GM23338 (cell line): ENCODE measurements around the gene EPAS1. TPM values are rescaled to one million over a fixed set of nuclear protein-coding genes. Genes with fewer than 3 reads are reported as not detected.

ENCODE experiments used
- ATAC-seq: fragments of 200-7000 bp; cut with Tn5 transposase; 3 replicates; pipeline ENCODE4 v1.9.1; 2020
- DNase-seq: peaks from one replicate; pipeline ENCODE4 v3.0.0-alpha.2; 2015; ENCODE audit warnings: low spot score
- H2AFZ ChIP-seq: fragments of 200-600 bp; sonication (generic); 2 replicates; pipeline ENCODE4 v1.8.0; 2016; ENCODE audit warnings: antibody characterized with exemption, mild to moderate bottlenecking, moderate library complexity
- H3F3A ChIP-seq: fragments of 200-600 bp; sonication (generic); replicated peaks from 2 replicates; pipeline ENCODE4 v1.8.0; 2017; ENCODE audit warnings: antibody characterized with exemption, mixed run types, low read depth
- H3K27ac ChIP-seq: fragments of 200-600 bp; sonication (generic); 2 replicates; pipeline ENCODE4 v1.6.1; 2016; ENCODE audit warnings: low read depth
- H3K27me3 ChIP-seq: fragments of 200-600 bp; sonication (generic); 2 replicates; pipeline ENCODE4 v1.8.0; 2016; ENCODE audit warnings: mild to moderate bottlenecking, mixed run types, moderate library complexity; ENCODE audit not compliant: insufficient read depth
- H3K36me3 ChIP-seq: fragments of 200-600 bp; sonication (generic); 2 replicates; pipeline ENCODE4 v1.8.0; 2016; ENCODE audit warnings: mild to moderate bottlenecking; ENCODE audit not compliant: insufficient read depth
- H3K4me1 ChIP-seq: fragments of 200-600 bp; sonication (generic); 2 replicates; pipeline ENCODE4 v1.8.0; 2016; ENCODE audit warnings: mild to moderate bottlenecking, moderate library complexity; ENCODE audit not compliant: insufficient read depth
- H3K4me2 ChIP-seq: fragments of 200-600 bp; sonication (generic); 2 replicates; pipeline ENCODE4 v1.7.1; 2017; ENCODE audit warnings: mixed run types
- H3K4me3 ChIP-seq: fragments of 200-600 bp; sonication (generic); 2 replicates; pipeline ENCODE4 v1.6.1; 2016; ENCODE audit warnings: mixed run types
- H3K79me2 ChIP-seq: fragments of 200-600 bp; sonication (generic); replicated peaks from 2 replicates; pipeline ENCODE4 v1.8.0; 2017; ENCODE audit warnings: mild to moderate bottlenecking; ENCODE audit not compliant: insufficient read depth
- H3K9me2 ChIP-seq: fragments of 200-600 bp; sonication (generic); 2 replicates; pipeline ENCODE4 v1.8.0; 2017; ENCODE audit not compliant: insufficient read depth
- H4K20me1 ChIP-seq: fragments of 200-600 bp; sonication (generic); replicated peaks from 2 replicates; pipeline ENCODE4 v1.8.0; 2017; ENCODE audit warnings: mild to moderate bottlenecking; ENCODE audit not compliant: insufficient read depth
- H3K27ac Mint-ChIP-seq: 2 replicates; pipeline ENCODE4 v1.8.0; 2020; ENCODE audit warnings: inconsistent platforms, mild to moderate bottlenecking, moderate library complexity, mixed read lengths
- H3K27me3 Mint-ChIP-seq: 3 replicates; pipeline ENCODE4 v1.8.0; 2022; ENCODE audit warnings: low read depth, mild to moderate bottlenecking, moderate library complexity, mixed read lengths, inconsistent platforms; ENCODE audit not compliant: insufficient read depth, poor library complexity
- H3K36me3 Mint-ChIP-seq: 3 replicates; pipeline ENCODE4 v1.8.0; 2021; ENCODE audit warnings: low read depth, mild to moderate bottlenecking, inconsistent platforms, moderate library complexity, mixed read lengths
- H3K4me1 Mint-ChIP-seq: 3 replicates; pipeline ENCODE4 v1.8.0; 2020; ENCODE audit warnings: mild to moderate bottlenecking, inconsistent platforms, mixed read lengths
- H3K4me3 Mint-ChIP-seq: 3 replicates; pipeline ENCODE4 v1.8.0; 2021; ENCODE audit warnings: moderate library complexity, mild to moderate bottlenecking, inconsistent platforms, mixed read lengths
- H3K9me3 Mint-ChIP-seq: 3 replicates; pipeline ENCODE4 v1.8.0; 2020; ENCODE audit warnings: moderate library complexity, mild to moderate bottlenecking, inconsistent platforms, mixed read lengths
- CREB1 ChIP-seq: fragments of 250-450 bp; sonication (Bioruptor Pico); IDR thresholded peaks from 2 replicates; pipeline ENCODE4 v1.5.0; 2020; ENCODE audit warnings: low read depth, mild to moderate bottlenecking, moderate library complexity
- EZH2 ChIP-seq: fragments of 200-600 bp; sonication (generic); IDR thresholded peaks from one replicate; pipeline ENCODE4 v1.8.0; 2017; ENCODE audit warnings: antibody characterized with exemption, mild to moderate bottlenecking, low read depth; ENCODE audit not compliant: unreplicated experiment
- EZH2phosphoT487 ChIP-seq: fragments of 200-600 bp; sonication (generic); IDR thresholded peaks from one replicate; pipeline ENCODE4 v1.8.1; 2018; ENCODE audit warnings: antibody characterized with exemption; ENCODE audit not compliant: unreplicated experiment
- JUNB ChIP-seq: IDR thresholded peaks from one replicate; pipeline ENCODE4 v1.6.1; 2016; ENCODE audit warnings: antibody characterized with exemption; ENCODE audit not compliant: unreplicated experiment
- NANOG ChIP-seq: IDR thresholded peaks from 2 replicates; pipeline ENCODE4 v1.6.1; 2016; ENCODE audit warnings: antibody characterized with exemption, borderline replicate concordance
- POLR2AphosphoS5 ChIP-seq: IDR thresholded peaks from 2 replicates; pipeline ENCODE4 v1.6.1; 2016; ENCODE audit warnings: antibody characterized with exemption, low read depth
- STAT1 ChIP-seq: IDR thresholded peaks from one replicate; pipeline ENCODE4 v1.6.1; 2016; ENCODE audit warnings: antibody characterized with exemption; ENCODE audit not compliant: unreplicated experiment
- ZNF114 ChIP-seq: fragments of 250-450 bp; sonication (Bioruptor Pico); IDR thresholded peaks from 2 replicates; pipeline ENCODE4 v1.5.0; 2020; ENCODE audit warnings: mild to moderate bottlenecking, moderate library complexity
- ZNF331 ChIP-seq: fragments of 250-450 bp; sonication (Bioruptor Pico); IDR thresholded peaks from 2 replicates; pipeline ENCODE4 v1.5.0; 2020; ENCODE audit warnings: low read depth, mild to moderate bottlenecking, moderate library complexity
- polyA plus RNA-seq: library from polyadenylated mRNA; unstranded; fragments of >200 nt; fragmentation: Nextera tagmentation; extraction: Ambion mirVana; gene quantifications from 2 replicates; pipeline ENCODE4 v1.2.1, GENCODE V29; 2016
- total RNA-seq: library from RNA; depleted of rRNA; stranded (reverse); fragments of >200 nt; shearing (Covaris generic); gene quantifications from 2 replicates; pipeline ENCODE4 v1.2.3, GENCODE V29; 2014
- TF ChIP-seq, protein P1 (sequence below), 2 experiments: fragments of 200-600 bp in 1 of 2; sonication (generic) in 1 of 2; conservative IDR thresholded peaks; 2 replicates each; pipeline versions ENCODE4 v1.5.1 to v1.6.1; 2016 to 2017; ENCODE audit warnings: antibody characterized with exemption in 2 of 2, low read depth in 2 of 2, mild to moderate bottlenecking in 2 of 2, moderate library complexity in 1 of 2
- TF ChIP-seq, protein P2 (sequence below): IDR thresholded peaks from one replicate; pipeline ENCODE4 v1.6.1; 2018; ENCODE audit warnings: antibody characterized with exemption; ENCODE audit not compliant: unreplicated experiment
- TF ChIP-seq, protein P3 (sequence below): fragments of 250-450 bp; sonication (Bioruptor Pico); IDR thresholded peaks from 2 replicates; pipeline ENCODE4 v1.5.0; 2020; ENCODE audit warnings: mild to moderate bottlenecking, moderate library complexity

The EPAS1 gene
- total and polyA plus RNA-seq, 2 experiments from 2014 or later, result 0.68 to 5.4 TPM

DNA sequence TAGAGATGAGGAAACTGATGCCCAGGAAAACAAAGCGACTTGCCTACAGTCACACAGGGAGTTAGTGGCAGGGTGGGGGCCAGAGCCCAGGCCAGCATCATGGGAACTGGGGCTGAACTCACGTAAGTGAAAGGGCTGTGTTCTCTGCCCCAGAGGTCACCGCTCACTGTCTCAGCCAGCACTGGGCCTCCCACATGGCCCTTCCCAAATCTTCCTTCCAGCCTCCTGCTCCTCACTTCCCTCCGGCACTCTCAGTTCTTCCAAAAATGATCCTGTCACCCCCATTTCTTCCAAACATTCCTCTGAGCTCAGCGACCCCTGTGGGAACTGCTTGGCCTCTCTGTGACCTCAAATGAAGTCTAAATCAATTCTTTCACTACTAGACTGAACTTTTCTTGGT lies 91.7 kb downstream of the EPAS1 start (continued):
- TF ChIP-seq ZNF331 (CRISPR knock-in tag) (no peak), ZNF114 (CRISPR knock-in tag) (no peak), EZH2phosphoT487 (no peak), STAT1 (no peak)
- TF ChIP-seq, protein P1, sequence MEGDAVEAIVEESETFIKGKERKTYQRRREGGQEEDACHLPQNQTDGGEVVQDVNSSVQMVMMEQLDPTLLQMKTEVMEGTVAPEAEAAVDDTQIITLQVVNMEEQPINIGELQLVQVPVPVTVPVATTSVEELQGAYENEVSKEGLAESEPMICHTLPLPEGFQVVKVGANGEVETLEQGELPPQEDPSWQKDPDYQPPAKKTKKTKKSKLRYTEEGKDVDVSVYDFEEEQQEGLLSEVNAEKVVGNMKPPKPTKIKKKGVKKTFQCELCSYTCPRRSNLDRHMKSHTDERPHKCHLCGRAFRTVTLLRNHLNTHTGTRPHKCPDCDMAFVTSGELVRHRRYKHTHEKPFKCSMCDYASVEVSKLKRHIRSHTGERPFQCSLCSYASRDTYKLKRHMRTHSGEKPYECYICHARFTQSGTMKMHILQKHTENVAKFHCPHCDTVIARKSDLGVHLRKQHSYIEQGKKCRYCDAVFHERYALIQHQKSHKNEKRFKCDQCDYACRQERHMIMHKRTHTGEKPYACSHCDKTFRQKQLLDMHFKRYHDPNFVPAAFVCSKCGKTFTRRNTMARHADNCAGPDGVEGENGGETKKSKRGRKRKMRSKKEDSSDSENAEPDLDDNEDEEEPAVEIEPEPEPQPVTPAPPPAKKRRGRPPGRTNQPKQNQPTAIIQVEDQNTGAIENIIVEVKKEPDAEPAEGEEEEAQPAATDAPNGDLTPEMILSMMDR (conservative IDR thresholded peaks at IDR 0.05; ENCODE audit: low read depth in 2 of 2), result no peak

DNA sequence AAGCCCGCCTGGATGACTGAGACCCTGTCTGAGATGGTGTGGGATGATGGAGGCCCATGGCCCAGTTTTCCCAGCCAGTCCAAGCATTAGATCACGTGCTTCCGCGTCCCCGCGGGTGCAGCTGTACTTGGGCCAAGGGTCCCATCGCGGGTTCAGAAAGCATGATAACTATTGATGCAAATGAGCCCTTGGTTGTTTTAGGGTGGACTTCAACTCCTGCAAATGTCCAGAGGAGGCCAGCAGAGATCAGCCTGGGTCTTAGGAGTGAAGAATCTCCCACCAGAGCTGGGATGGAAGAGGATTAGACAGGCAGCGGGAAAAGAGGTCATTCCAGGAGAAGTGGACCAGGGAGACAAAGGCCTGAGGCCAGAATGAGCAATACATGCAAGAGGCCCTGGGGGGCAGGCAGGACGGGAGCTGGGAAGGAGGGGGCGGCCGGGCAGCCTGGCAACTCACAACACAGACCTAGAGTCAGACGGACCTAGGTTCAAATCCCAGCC lies 92.3 kb downstream of the EPAS1 start:
- Mint-ChIP-seq H3K4me1 (no peaks in the 10 kb centered on the region; the same call in 2 of the 3 replicates), H3K27me3 (peaks cover 3% of the 10 kb centered on the region), H3K36me3 (no peaks in the 10 kb centered on the region), H3K9me3 (no peaks in the 10 kb centered on the region), H3K4me3 (no peak overlapping the region), H3K27ac (no peak overlapping the region)
- Histone ChIP-seq H3K9me2 (0 out of 2 replicates have a peak, but pooled peaks cover 6% of the 10 kb centered on the region), H4K20me1 (no peaks in the 10 kb centered on the region), H2AFZ (no peak overlapping the region), H3F3A (no peaks in the 10 kb centered on the region), H3K27me3 (no peaks in the 10 kb centered on the region), H3K4me1 (peaks cover 2% of the 10 kb centered on the region; the same call in 1 of the 2 replicates), H3K36me3 (no peaks in the 10 kb centered on the region), H3K79me2 (no peaks in the 10 kb centered on the region), H3K4me2 (no peak overlapping the region), H3K27ac (no peak overlapping the region), H3K4me3 (no peak overlapping the region)
- DNase-seq, result no peak
- no peak for ATAC-seq
- TF ChIP-seq, protein P2, sequence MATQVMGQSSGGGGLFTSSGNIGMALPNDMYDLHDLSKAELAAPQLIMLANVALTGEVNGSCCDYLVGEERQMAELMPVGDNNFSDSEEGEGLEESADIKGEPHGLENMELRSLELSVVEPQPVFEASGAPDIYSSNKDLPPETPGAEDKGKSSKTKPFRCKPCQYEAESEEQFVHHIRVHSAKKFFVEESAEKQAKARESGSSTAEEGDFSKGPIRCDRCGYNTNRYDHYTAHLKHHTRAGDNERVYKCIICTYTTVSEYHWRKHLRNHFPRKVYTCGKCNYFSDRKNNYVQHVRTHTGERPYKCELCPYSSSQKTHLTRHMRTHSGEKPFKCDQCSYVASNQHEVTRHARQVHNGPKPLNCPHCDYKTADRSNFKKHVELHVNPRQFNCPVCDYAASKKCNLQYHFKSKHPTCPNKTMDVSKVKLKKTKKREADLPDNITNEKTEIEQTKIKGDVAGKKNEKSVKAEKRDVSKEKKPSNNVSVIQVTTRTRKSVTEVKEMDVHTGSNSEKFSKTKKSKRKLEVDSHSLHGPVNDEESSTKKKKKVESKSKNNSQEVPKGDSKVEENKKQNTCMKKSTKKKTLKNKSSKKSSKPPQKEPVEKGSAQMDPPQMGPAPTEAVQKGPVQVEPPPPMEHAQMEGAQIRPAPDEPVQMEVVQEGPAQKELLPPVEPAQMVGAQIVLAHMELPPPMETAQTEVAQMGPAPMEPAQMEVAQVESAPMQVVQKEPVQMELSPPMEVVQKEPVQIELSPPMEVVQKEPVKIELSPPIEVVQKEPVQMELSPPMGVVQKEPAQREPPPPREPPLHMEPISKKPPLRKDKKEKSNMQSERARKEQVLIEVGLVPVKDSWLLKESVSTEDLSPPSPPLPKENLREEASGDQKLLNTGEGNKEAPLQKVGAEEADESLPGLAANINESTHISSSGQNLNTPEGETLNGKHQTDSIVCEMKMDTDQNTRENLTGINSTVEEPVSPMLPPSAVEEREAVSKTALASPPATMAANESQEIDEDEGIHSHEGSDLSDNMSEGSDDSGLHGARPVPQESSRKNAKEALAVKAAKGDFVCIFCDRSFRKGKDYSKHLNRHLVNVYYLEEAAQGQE, result no peak
- TF ChIP-seq POLR2AphosphoS5, result no peak
- no peak for TF ChIP-seq EZH2
- no peak for TF ChIP-seq CREB1
- TF ChIP-seq ZNF114 (CRISPR knock-in tag), result no peak
- TF ChIP-seq, protein P3, sequence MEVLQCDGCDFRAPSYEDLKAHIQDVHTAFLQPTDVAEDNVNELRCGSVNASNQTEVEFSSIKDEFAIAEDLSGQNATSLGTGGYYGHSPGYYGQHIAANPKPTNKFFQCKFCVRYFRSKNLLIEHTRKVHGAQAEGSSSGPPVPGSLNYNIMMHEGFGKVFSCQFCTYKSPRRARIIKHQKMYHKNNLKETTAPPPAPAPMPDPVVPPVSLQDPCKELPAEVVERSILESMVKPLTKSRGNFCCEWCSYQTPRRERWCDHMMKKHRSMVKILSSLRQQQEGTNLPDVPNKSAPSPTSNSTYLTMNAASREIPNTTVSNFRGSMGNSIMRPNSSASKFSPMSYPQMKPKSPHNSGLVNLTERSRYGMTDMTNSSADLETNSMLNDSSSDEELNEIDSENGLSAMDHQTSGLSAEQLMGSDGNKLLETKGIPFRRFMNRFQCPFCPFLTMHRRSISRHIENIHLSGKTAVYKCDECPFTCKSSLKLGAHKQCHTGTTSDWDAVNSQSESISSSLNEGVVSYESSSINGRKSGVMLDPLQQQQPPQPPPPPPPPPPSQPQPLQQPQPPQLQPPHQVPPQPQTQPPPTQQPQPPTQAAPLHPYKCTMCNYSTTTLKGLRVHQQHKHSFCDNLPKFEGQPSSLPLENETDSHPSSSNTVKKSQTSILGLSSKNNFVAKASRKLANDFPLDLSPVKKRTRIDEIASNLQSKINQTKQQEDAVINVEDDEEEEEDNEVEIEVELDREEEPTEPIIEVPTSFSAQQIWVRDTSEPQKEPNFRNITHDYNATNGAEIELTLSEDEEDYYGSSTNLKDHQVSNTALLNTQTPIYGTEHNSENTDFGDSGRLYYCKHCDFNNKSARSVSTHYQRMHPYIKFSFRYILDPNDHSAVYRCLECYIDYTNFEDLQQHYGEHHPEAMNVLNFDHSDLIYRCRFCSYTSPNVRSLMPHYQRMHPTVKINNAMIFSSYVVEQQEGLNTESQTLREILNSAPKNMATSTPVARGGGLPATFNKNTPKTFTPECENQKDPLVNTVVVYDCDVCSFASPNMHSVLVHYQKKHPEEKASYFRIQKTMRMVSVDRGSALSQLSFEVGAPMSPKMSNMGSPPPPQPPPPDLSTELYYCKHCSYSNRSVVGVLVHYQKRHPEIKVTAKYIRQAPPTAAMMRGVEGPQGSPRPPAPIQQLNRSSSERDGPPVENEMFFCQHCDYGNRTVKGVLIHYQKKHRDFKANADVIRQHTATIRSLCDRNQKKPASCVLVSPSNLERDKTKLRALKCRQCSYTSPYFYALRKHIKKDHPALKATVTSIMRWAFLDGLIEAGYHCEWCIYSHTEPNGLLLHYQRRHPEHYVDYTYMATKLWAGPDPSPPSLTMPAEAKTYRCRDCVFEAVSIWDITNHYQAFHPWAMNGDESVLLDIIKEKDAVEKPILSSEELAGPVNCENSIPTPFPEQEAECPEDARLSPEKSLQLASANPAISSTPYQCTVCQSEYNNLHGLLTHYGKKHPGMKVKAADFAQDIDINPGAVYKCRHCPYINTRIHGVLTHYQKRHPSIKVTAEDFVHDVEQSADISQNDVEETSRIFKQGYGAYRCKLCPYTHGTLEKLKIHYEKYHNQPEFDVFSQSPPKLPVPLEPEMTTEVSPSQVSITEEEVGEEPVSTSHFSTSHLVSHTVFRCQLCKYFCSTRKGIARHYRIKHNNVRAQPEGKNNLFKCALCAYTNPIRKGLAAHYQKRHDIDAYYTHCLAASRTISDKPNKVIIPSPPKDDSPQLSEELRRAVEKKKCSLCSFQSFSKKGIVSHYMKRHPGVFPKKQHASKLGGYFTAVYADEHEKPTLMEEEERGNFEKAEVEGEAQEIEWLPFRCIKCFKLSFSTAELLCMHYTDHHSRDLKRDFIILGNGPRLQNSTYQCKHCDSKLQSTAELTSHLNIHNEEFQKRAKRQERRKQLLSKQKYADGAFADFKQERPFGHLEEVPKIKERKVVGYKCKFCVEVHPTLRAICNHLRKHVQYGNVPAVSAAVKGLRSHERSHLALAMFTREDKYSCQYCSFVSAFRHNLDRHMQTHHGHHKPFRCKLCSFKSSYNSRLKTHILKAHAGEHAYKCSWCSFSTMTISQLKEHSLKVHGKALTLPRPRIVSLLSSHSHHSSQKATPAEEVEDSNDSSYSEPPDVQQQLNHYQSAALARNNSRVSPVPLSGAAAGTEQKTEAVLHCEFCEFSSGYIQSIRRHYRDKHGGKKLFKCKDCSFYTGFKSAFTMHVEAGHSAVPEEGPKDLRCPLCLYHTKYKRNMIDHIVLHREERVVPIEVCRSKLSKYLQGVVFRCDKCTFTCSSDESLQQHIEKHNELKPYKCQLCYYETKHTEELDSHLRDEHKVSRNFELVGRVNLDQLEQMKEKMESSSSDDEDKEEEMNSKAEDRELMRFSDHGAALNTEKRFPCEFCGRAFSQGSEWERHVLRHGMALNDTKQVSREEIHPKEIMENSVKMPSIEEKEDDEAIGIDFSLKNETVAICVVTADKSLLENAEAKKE (CRISPR knock-in tag), result no peak
- no peak for TF ChIP-seq NANOG
- no peak for TF ChIP-seq STAT1
- no peak for TF ChIP-seq JUNB
